Mesothelial cell of epicardium (in vitro differentiated cells): Measurements from ENCODE around the gene ABCC12. TPM values are rescaled to one million over a fixed set of nuclear protein-coding genes. Genes with fewer than 3 reads are reported as not detected.
"Not testable (repeated sequence)": the region's sequence is repeated elsewhere in the genome, so short reads cannot be mapped to it uniquely, and the experiment has no call there.

Experiments used
- DNase-seq, 2 experiments: peaks; one replicate each; pipeline ENCODE4 v3.0.0; 2021; ENCODE audit warnings: low spot score in 2 of 2; ENCODE audit not compliant: unreplicated experiment in 2 of 2
- H3K27ac Mint-ChIP-seq: 2 replicates; pipeline ENCODE4 v1.8.0; 2021; ENCODE audit warnings: mixed read lengths
- H3K27me3 Mint-ChIP-seq: 2 replicates; pipeline ENCODE4 v1.8.0; 2021; ENCODE audit warnings: low read depth, mixed read lengths
- H3K36me3 Mint-ChIP-seq: 2 replicates; pipeline ENCODE4 v1.8.0; 2021; ENCODE audit warnings: mixed read lengths
- H3K4me1 Mint-ChIP-seq: 2 replicates; pipeline ENCODE4 v1.8.0; 2021; ENCODE audit warnings: mixed read lengths
- H3K4me3 Mint-ChIP-seq: 2 replicates; pipeline ENCODE4 v1.8.0; 2021; ENCODE audit warnings: mild to moderate bottlenecking, moderate library complexity, mixed read lengths
- H3K9me3 Mint-ChIP-seq: 2 replicates; pipeline ENCODE4 v1.8.0; 2021; ENCODE audit warnings: mixed read lengths
- CTCF ChIP-seq: fragments of 200-600 bp; sonication (generic); IDR thresholded peaks from one replicate; pipeline ENCODE4 v1.5.0; 2021; ENCODE audit warnings: antibody characterized with exemption; ENCODE audit not compliant: unreplicated experiment
- total RNA-seq: library from RNA; stranded (reverse); gene quantifications from 3 replicates; pipeline ENCODE4 v1.2.1, GENCODE V29; 2021

ABCC12 gene
- total RNA-seq, 1 donor from 2014 or later: not detected

- no peak for DNase-seq
- Mint-ChIP-seq H3K36me3 (no peaks in the 10 kb centered on the region), H3K9me3 (peaks cover 3% of the 10 kb centered on the region), H3K27ac (no peak overlapping the region), H3K4me3 (no peak overlapping the region), H3K4me1 (peaks cover 3% of the 10 kb centered on the region), H3K27me3 (peaks cover 4% of the 10 kb centered on the region)
- TF ChIP-seq CTCF: no peak
Measured at GRCh38 chr16:48172682-48173081, 16.9 kb upstream of the ABCC12 start.

DNA sequence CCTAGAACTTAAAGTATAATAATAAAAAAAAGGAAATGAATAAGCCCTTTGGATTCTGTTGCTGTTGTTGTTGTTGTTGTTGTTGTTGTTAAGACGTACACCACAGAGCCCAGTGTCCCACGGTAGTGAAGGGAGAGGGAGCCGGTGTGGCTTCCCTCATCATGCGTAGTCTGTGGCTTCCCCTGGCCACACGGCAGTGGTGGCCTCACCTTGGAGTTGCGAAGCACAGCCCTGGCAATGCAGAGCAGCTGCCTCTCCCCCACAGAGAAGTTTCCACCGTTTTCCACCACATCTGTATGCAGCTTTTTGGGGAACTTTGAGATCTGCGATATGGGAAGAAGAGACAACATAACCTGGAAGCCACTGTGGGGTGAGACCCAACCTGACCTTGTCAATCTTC, 14.1 kb upstream of the ABCC12 start:
- Mint-ChIP-seq H3K9me3 (peaks cover 3% of the 10 kb centered on the region), H3K27me3 (peaks cover 2% of the 10 kb centered on the region), H3K4me1 (peaks cover 5% of the 10 kb centered on the region), H3K4me3 (no peak overlapping the region), H3K36me3 (no peaks in the 10 kb centered on the region), H3K27ac (no peak overlapping the region)
- DNase-seq: no peak
- TF ChIP-seq CTCF: no peak

DNA sequence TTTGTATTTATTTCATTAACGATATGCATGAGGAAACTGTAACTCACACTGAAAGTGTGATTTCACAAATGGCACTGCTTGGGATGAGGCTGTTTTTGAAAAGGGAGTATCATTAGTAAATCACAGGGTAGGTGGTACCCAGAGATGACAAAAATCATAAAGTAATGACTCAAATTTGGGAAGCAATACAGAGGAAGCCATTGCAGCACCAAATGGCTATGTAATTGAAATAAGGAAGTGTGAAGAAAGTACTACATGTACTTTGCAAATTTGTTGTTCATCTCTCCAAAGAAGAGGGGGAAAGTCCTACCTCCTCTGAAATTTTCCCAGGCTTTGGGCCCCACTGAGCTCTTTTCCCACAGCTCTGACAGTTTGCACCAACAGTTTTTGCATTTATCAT, 12.3 kb upstream of the ABCC12 start:
- H3K4me1 Mint-ChIP-seq: peaks cover 5% of the 10 kb centered on the region
- no peak for TF ChIP-seq CTCF
- H3K36me3 Mint-ChIP-seq: no peaks in the 10 kb centered on the region
- DNase-seq: no peak
- no peak overlapping the region for H3K27ac Mint-ChIP-seq
- H3K27me3 Mint-ChIP-seq: peaks cover 2% of the 10 kb centered on the region
- peaks cover 3% of the 10 kb centered on the region for H3K9me3 Mint-ChIP-seq
- H3K4me3 Mint-ChIP-seq: no peak overlapping the region

DNA sequence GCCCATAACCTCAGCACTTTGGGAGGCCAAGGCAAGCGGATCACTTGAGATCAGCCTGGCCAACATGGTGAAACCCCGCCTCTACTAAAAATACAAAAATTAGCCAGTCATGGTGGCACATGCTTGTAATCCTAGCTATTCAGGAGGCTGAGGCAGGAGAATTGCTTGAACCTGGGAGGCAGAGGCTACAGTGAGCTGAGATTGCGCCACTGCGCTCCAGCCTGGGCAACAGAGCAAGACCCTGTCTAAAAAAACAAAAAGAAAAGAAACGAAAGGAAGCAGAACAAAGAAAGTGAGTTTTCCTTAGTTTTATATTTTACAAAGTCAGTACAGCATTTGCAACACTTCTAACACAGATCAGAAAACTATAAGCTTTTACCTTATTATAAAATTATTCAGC, 10.8 kb upstream of the ABCC12 start:
- H3K4me3 Mint-ChIP-seq, DNase-seq, H3K9me3 Mint-ChIP-seq, H3K4me1 Mint-ChIP-seq, H3K27ac Mint-ChIP-seq, H3K36me3 Mint-ChIP-seq, H3K27me3 Mint-ChIP-seq: not testable (repeated sequence)

DNA sequence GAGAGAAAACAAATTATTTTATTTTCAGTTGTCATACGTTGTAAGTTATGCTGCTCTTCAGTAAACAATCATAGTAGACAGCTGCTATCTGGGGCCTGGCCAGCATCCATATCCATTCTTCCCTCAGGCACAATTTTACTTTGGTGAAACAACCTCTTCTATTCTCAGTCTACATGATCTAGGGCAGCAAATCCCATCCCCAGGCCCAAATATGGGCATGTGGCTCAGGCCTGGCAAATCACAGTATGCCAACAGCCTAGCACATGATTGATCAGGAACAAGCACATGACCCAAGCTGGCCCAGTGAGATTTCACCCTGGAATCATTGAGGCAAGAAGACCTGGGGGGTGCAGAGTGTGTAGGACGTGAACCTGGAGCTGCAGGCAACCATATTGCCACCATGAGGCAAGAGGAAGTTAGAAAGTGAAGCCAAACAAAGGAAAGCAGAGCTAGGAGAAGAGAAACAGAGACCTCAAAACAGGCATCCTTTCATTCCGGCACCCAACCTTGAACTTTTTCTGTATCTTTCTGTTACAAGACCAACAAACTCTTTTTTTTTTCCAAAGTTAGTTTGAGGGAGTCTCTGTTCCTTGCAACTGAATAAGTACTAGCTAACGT, 10.3 kb upstream of the ABCC12 start:
- Mint-ChIP-seq H3K36me3 (no peaks in the 10 kb centered on the region), H3K27me3 (peaks cover 2% of the 10 kb centered on the region), H3K27ac (no peak overlapping the region), H3K4me1 (peaks cover 5% of the 10 kb centered on the region), H3K9me3 (no peaks in the 10 kb centered on the region), H3K4me3 (no peak overlapping the region)
- no peak for TF ChIP-seq CTCF
- DNase-seq: no peak

GRCh38 chr16:48164907-48165715, 9.3 kb upstream of the ABCC12 start:
- Mint-ChIP-seq H3K9me3 (no peaks in the 10 kb centered on the region), H3K4me1 (peaks cover 5% of the 10 kb centered on the region), H3K36me3 (no peaks in the 10 kb centered on the region), H3K4me3 (peak overlapping the region; percentile 43), H3K27me3 (peaks cover 2% of the 10 kb centered on the region), H3K27ac (no peak overlapping the region)
- peak; percentile 82 for TF ChIP-seq CTCF
- peak; percentile 36 to 81 for DNase-seq
